Gastroesophageal sphincter (tissue), 4 donors: Measurements from ENCODE around the gene TMEM74B. TPM values are rescaled to one million over a fixed set of nuclear protein-coding genes. Genes with fewer than 3 reads are reported as not detected.

Experiments used
- ATAC-seq: fragments of 150-250 bp; one replicate; pipeline ENCODE4 v1.9.1; 2016; ENCODE audit warnings: mild to moderate bottlenecking, moderate library complexity
- H3K27ac ChIP-seq, 4 donors: fragments of 200-600 bp; sonication (generic) in 3 of 4; 1 replicate in 3 of 4; 2 replicates in 1 of 4; pipeline ENCODE4 v1.5.1; 2016 to 2019
- H3K27me3 ChIP-seq: fragments of 200-600 bp; sonication (generic); one replicate; pipeline ENCODE4 v1.5.1; 2019
- H3K36me3 ChIP-seq, 2 donors: fragments of 200-600 bp; sonication (generic); one replicate each; pipeline ENCODE4 v1.5.1; 2019; ENCODE audit warnings: control low read depth in 1 of 2
- H3K4me1 ChIP-seq, 3 donors: fragments of 200-600 bp; sonication (generic); 1 replicate in 2 of 3; 2 replicates in 1 of 3; pipeline ENCODE4 v1.5.1; 2016 to 2019; ENCODE audit warnings: control low read depth in 2 of 3
- H3K4me3 ChIP-seq, 2 donors: fragments of 200-600 bp; sonication (generic); one replicate each; pipeline ENCODE4 v1.5.1; 2019; ENCODE audit warnings: mild to moderate bottlenecking in 1 of 2, moderate library complexity in 1 of 2
- H3K9me3 ChIP-seq, 3 donors: fragments of 200-600 bp; sonication (generic); one replicate each; pipeline ENCODE4 v1.5.1; 2017 to 2019; ENCODE audit warnings: control low read depth in 2 of 3
- EP300 ChIP-seq: sonication (generic); formaldehyde crosslinking; IDR thresholded peaks from one replicate; pipeline ENCODE4 v1.6.1; 2017; ENCODE audit warnings: antibody characterized with exemption, mild to moderate bottlenecking
- POLR2A ChIP-seq, 2 donors: fragments of 450-650 bp; IDR thresholded peaks; one replicate each; pipeline ENCODE4 v1.6.1; 2017; ENCODE audit warnings: antibody characterized with exemption in 2 of 2, mild to moderate bottlenecking in 2 of 2, moderate library complexity in 1 of 2
- POLR2AphosphoS5 ChIP-seq: sonication (generic); formaldehyde crosslinking; IDR thresholded peaks from one replicate; pipeline ENCODE4 v1.6.1; 2017; ENCODE audit warnings: antibody characterized with exemption
- WGBS, 2 donors: methylation state at CpG; one replicate each; pipeline ENCODE4 v1.1.5; 2018; ENCODE audit warnings: low coverage in 1 of 2; 5-methylcytosine and 5-hydroxymethylcytosine counted together
- total RNA-seq, 4 donors: library from RNA; depleted of rRNA; stranded (reverse); fragments of >200 nt; gene quantifications; one replicate each; pipeline ENCODE4 v1.1.0, GENCODE V29; 2016
- TF ChIP-seq, protein P1 (sequence below), 4 experiments: fragments of 200-600 bp in 2 of 4; fragments of 450-650 bp in 2 of 4; sonication (generic) in 1 of 4; IDR thresholded peaks; one replicate each; pipeline ENCODE4 v1.5.1; 2017 to 2019; ENCODE audit warnings: antibody characterized with exemption in 4 of 4, mild to moderate bottlenecking in 2 of 4, moderate library complexity in 2 of 4

TMEM74B gene
- total RNA-seq, 4 donors from 2014 or later: 1.5 to 1.8 TPM; not detected in 2

DNA sequence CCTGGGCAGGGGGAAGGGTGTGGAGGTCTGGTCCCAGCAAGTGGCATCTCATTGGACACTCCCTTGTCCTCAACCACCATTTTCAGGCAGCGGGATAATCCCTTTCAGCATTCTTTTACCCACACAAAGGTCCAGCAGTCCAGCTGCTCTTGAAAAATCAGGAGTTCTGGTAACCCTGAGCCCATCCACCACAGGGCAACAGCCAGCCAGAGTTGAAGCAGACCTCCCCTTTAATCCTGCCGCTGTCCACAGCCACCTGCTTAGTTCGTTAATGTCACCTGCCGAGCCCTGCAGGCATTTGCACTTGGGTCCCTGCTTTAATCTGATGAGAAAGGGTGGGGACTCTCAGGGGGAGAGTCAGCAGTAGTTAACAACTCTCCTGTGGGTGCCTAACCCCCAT lies 11.1 kb downstream of the TMEM74B start:
- Histone ChIP-seq H3K4me3 (no peak overlapping the region), H3K27me3 (no peaks in the 10 kb centered on the region)

DNA sequence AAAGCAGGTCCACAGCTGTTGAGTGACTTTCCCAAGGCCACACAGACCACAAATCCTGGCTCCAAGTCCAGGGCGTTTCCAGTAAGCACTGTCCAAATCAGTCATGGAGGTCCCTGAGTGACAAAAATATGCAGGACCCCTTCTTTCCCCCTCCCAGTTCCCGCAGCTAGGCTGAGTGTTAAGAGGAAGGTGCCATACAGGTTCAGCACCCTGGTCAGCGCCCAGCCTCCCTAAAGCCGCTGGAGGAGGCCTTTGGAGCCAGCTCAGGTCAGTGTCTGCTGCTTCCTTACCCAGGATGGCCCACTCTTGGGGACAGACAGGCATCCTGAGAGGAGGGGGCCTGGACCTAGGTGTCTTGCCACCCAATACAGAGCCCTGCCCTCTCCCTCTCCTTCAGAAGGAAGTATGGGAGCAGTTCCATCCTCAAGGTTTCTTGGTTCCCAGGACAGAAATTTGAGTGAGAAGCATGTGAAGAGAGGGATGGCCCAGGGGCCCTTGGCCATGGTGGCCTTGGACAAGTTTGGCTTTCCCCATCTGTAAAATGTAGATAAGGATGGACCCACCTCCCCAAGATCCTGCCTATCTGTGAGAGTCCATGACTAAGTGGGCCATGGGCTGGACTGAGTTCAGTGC lies 13.2 kb downstream of the TMEM74B start:
- WGBS, 2 donors: no CpG with 5 or more reads among the region's 4 CpGs
- TF ChIP-seq, protein P1, sequence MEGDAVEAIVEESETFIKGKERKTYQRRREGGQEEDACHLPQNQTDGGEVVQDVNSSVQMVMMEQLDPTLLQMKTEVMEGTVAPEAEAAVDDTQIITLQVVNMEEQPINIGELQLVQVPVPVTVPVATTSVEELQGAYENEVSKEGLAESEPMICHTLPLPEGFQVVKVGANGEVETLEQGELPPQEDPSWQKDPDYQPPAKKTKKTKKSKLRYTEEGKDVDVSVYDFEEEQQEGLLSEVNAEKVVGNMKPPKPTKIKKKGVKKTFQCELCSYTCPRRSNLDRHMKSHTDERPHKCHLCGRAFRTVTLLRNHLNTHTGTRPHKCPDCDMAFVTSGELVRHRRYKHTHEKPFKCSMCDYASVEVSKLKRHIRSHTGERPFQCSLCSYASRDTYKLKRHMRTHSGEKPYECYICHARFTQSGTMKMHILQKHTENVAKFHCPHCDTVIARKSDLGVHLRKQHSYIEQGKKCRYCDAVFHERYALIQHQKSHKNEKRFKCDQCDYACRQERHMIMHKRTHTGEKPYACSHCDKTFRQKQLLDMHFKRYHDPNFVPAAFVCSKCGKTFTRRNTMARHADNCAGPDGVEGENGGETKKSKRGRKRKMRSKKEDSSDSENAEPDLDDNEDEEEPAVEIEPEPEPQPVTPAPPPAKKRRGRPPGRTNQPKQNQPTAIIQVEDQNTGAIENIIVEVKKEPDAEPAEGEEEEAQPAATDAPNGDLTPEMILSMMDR (IDR thresholded peaks at IDR 0.05): no peak
- TF ChIP-seq POLR2AphosphoS5 (no peak), EP300 (no peak), POLR2A (IDR thresholded peaks at IDR 0.05) (no peak)
- ATAC-seq: no peak

More for the DNA sequence above, 11.1 kb downstream of the TMEM74B start:
- no peak for TF ChIP-seq EP300
- no peaks in the 10 kb centered on the region for H3K9me3 ChIP-seq
- H3K27ac ChIP-seq: no peak overlapping the region
- peaks cover 3 to 99% of the 10 kb centered on the region in 2 donors for H3K36me3 ChIP-seq
- ATAC-seq: no peak
- H3K4me1 ChIP-seq: no peaks in the 10 kb centered on the region
- 83 to 100% methylated on average over 1 of the region's 4 CpGs for WGBS, 2 donors

DNA sequence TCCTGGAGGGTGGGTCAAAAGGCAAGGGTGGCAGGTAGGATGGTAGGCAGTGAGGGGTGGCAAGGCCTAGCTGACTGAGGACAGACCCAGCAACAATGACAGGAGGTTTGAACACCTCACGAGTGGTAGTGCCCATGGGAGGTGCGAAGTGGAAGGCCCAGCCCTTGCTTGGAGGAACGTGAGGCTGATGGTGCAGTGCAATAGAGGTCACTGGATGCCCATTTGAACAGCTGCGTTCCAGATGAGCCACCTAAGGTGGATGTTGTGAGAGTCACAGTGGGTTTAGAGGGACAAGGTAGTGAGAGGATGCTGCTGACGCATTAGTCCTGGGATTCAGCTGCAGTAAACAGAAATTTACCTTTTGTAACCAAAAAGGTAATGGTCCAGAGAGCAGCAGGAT lies 15.6 kb downstream of the TMEM74B start:
- WGBS, 2 donors: 93 to 100% methylated on average over 1 to 4 of the region's 5 CpGs
- Histone ChIP-seq H3K9me3 (no peaks in the 10 kb centered on the region), H3K4me1 (no peaks in the 10 kb centered on the region), H3K4me3 (no peak overlapping the region), H3K27me3 (no peaks in the 10 kb centered on the region), H3K27ac (no peak overlapping the region), H3K36me3 (peaks cover 3 to 100% of the 10 kb centered on the region in 2 donors)
- ATAC-seq: no peak
- TF ChIP-seq EP300: no peak
- no peak for TF ChIP-seq POLR2A (IDR thresholded peaks at IDR 0.05)
- TF ChIP-seq, protein P1 (IDR thresholded peaks at IDR 0.05): no peak
- TF ChIP-seq POLR2AphosphoS5: no peak

More for the DNA sequence above, 13.2 kb downstream of the TMEM74B start:
- H3K27ac ChIP-seq: no peak overlapping the region
- no peak overlapping the region for H3K4me3 ChIP-seq
- H3K9me3 ChIP-seq: no peaks in the 10 kb centered on the region
- peaks cover 3 to 100% of the 10 kb centered on the region in 2 donors for H3K36me3 ChIP-seq
- H3K27me3 ChIP-seq: no peaks in the 10 kb centered on the region
- no peaks in the 10 kb centered on the region for H3K4me1 ChIP-seq

DNA sequence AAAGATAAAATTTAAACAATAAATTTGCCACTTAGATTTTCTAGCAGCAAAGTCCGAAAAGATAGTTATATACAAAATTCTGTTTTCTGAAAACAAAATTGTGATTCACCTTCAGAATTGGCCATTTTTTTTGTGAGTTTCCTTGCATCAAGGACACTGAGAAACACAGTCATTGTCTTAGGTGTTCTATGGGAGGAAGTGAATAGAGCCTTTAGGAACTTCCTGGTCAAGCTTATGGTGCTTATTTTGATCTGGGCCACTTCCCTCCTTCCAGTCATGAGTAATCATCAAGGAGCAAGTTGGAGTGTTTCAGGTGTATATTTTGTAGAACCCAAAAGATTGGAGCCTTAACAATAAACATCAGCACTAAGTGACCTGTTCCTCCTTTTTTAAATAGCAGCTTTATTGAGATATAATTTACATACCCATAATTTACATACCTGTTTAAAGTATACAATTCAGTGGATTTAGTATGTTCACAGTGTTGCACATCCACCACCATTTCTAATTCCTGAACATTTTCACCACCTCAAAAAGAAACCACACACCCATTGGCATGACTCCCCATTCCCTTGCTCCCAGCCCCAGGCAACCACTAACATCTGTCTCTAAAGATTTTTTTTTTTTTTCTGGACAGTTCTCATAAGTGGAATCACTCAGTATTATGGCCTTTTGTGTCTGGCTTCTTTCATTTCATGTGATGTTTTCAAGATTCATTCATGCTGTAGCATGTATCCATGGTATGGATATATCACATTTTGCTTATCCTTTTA lies 17.6 kb downstream of the TMEM74B start:
- no peak for ATAC-seq
- Histone ChIP-seq H3K27ac (no peak overlapping the region), H3K4me3 (no peak overlapping the region), H3K36me3 (peaks cover 3 to 99% of the 10 kb centered on the region in 2 donors), H3K9me3 (no peaks in the 10 kb centered on the region), H3K4me1 (no peaks in the 10 kb centered on the region), H3K27me3 (no peaks in the 10 kb centered on the region)
- TF ChIP-seq POLR2AphosphoS5 (no peak), POLR2A (IDR thresholded peaks at IDR 0.05) (no peak), EP300 (no peak)
- TF ChIP-seq, protein P1 (IDR thresholded peaks at IDR 0.05): no peak
- 85% methylated on average over 1 of the region's 1 CpG; no CpG with 5 or more reads in 1 of the 2 donors for WGBS, 2 donors

DNA sequence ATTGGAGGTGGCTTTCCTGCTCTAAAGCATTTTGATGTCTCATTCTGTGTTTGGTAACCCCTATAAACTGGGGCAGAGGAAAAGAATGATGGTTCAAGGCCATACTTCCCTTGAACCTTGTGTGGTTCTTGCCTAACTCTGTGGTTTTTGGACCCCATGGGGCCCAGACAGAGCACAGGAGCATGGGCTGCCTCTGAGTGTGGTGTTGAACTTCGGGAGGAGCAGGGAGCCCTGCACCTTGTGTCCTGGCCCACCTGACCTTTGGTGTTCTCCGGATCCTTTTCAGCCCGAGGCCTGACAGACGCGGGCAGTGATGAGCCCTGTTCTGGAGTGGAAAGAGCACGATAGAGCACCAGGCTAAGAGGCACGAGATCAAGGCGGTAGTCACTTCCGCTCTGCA lies 18.8 kb downstream of the TMEM74B start:
- no peak for ATAC-seq
- no peak overlapping the region for H3K27ac ChIP-seq
- H3K4me1 ChIP-seq: no peaks in the 10 kb centered on the region
- peaks cover 3 to 99% of the 10 kb centered on the region in 2 donors for H3K36me3 ChIP-seq
- H3K27me3 ChIP-seq: no peaks in the 10 kb centered on the region
- TF ChIP-seq POLR2AphosphoS5 (no peak), POLR2A (IDR thresholded peaks at IDR 0.05) (no peak), EP300 (no peak)
- TF ChIP-seq, protein P1 (IDR thresholded peaks at IDR 0.05): no peak
- WGBS, 2 donors: 89% methylated on average over 4 of the region's 9 CpGs; no CpG with 5 or more reads in 1 of the 2 donors
- no peaks in the 10 kb centered on the region for H3K9me3 ChIP-seq
- H3K4me3 ChIP-seq: no peak overlapping the region
